Kidney (tissue), 14 donors: ENCODE measurements around the gene LCMT1. TPM values are rescaled to one million over a fixed set of nuclear protein-coding genes. Genes with fewer than 3 reads are reported as not detected.
A peak's percentile ranks its signal among the peaks of the same experiment; 100 is the strongest.

Experiments used
- DNase-seq, 5 donors: peaks; one replicate each; pipeline ENCODE4 v3.0.0-alpha.2; 2013 to 2020
- FAIRE-seq: peaks from 2 replicates; lab custom pipeline; 2012; peaks lifted over from hg19 to GRCh38; lab: Jason Lieb, UNC
- H3K27ac ChIP-seq, 2 donors: one replicate each; pipeline ENCODE4 v1.7.0; 2013; ENCODE audit warnings: low read depth in 2 of 2, low read length in 2 of 2, inconsistent platforms in 1 of 2
- H3K27me3 ChIP-seq: one replicate; pipeline ENCODE4 v1.7.1; 2013; ENCODE audit warnings: low read length, inconsistent platforms; ENCODE audit not compliant: control insufficient read depth, insufficient read depth
- H3K36me3 ChIP-seq, 3 donors: one replicate each; pipeline versions ENCODE4 v1.7.0 to v1.7.1; 2013; ENCODE audit warnings: low read length in 3 of 3, control low read depth in 1 of 3, inconsistent platforms in 1 of 3; ENCODE audit not compliant: insufficient read depth in 3 of 3, control insufficient read depth in 2 of 3
- H3K4me1 ChIP-seq, 3 donors: one replicate each; pipeline versions ENCODE4 v1.7.0 to v1.7.1; 2013; ENCODE audit warnings: low read length in 3 of 3, inconsistent platforms in 1 of 3, low read depth in 1 of 3; ENCODE audit not compliant: control insufficient read depth in 2 of 3, insufficient read depth in 2 of 3
- H3K4me3 ChIP-seq, 3 donors: one replicate each; pipeline versions ENCODE4 v1.7.0 to v1.8.1; 2013; ENCODE audit warnings: low read length in 3 of 3, control low read depth in 1 of 3, inconsistent platforms in 1 of 3
- H3K9ac ChIP-seq, 3 donors: one replicate each; pipeline versions ENCODE4 v1.7.0 to v1.7.1; 2013; ENCODE audit warnings: low read length in 3 of 3, control low read depth in 1 of 3, inconsistent platforms in 1 of 3
- H3K9me3 ChIP-seq, 3 donors: one replicate each; pipeline versions ENCODE4 v1.7.0 to v1.7.1; 2013; ENCODE audit warnings: low read length in 3 of 3, control low read depth in 1 of 3, inconsistent platforms in 1 of 3; ENCODE audit not compliant: control insufficient read depth in 2 of 3, insufficient read depth in 1 of 3
- intact Hi-C: fragments of 100-400 bp; cut with DNase I; formaldehyde crosslinking; loops from one replicate; pipeline ENCODE4 v1.11.1; 2022
- polyA plus RNA-seq: library from polyadenylated mRNA; stranded (reverse); fragments of 350-450 nt; fragmentation: Illumina TruSeq; extraction: RNeasy Lipid Tissue Mini Kit (QIAGEN cat#74804); gene quantifications from one replicate; pipeline ENCODE4 v1.2.3, GENCODE V29; 2014; ENCODE audit warnings: low read depth, low replicate concordance; ENCODE audit not compliant: insufficient read depth
- total RNA-seq: library from RNA; stranded (reverse); fragmentation: NEBNext Ultra II Directional; extraction: Animal tissue kit (Norgen Biotek cat#: 25700); gene quantifications from one replicate; pipeline ENCODE4 v1.2.1, GENCODE V29; 2021
- TF ChIP-seq, protein P1 (sequence below): IDR thresholded peaks from 3 replicates; pipeline ENCODE4 v1.5.1; 2012; ENCODE audit warnings: mild to moderate bottlenecking, moderate library complexity, borderline replicate concordance; ENCODE audit not compliant: insufficient read depth; ENCODE audit errors: extremely low read depth
- donor health status: control.
- donor health status: control.
- donor health status: control.
- donor health status: control.
- donor health status: control.
- donor health status: DM: yes; HTN: yes; CAD: no.
- donor health status: Normal renal cell carcinoma (clear cell type).

The LCMT1 gene
- total and polyA plus RNA-seq, 2 donors from 2014 or later = 44.8 to 52.9 TPM

- no peaks in the 10 kb centered on the region for H3K36me3 ChIP-seq
- no peaks in the 10 kb centered on the region for H3K4me1 ChIP-seq
- intact Hi-C loops = no loop called here
- TF ChIP-seq, protein P1, sequence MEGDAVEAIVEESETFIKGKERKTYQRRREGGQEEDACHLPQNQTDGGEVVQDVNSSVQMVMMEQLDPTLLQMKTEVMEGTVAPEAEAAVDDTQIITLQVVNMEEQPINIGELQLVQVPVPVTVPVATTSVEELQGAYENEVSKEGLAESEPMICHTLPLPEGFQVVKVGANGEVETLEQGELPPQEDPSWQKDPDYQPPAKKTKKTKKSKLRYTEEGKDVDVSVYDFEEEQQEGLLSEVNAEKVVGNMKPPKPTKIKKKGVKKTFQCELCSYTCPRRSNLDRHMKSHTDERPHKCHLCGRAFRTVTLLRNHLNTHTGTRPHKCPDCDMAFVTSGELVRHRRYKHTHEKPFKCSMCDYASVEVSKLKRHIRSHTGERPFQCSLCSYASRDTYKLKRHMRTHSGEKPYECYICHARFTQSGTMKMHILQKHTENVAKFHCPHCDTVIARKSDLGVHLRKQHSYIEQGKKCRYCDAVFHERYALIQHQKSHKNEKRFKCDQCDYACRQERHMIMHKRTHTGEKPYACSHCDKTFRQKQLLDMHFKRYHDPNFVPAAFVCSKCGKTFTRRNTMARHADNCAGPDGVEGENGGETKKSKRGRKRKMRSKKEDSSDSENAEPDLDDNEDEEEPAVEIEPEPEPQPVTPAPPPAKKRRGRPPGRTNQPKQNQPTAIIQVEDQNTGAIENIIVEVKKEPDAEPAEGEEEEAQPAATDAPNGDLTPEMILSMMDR = no peak
- no peak overlapping the region for H3K27ac ChIP-seq
- no peak for FAIRE-seq
- H3K4me3 ChIP-seq = no peak overlapping the region
- DNase-seq = no peak
- H3K27me3 ChIP-seq = no peaks in the 10 kb centered on the region
- H3K9me3 ChIP-seq = no peaks in the 10 kb centered on the region
- no peak overlapping the region for H3K9ac ChIP-seq
Observed at GRCh38 chr16:25189305-25189704, 77.8 kb downstream of the LCMT1 start.

- Histone ChIP-seq H3K27ac (no peak overlapping the region), H3K4me1 (no peaks in the 10 kb centered on the region), H3K27me3 (no peaks in the 10 kb centered on the region), H3K9me3 (no peaks in the 10 kb centered on the region), H3K9ac (no peak overlapping the region), H3K36me3 (no peaks in the 10 kb centered on the region), H3K4me3 (no peak overlapping the region)
- FAIRE-seq = no peak
- DNase-seq = peak in 3 of 5 donors; percentile 20 to 64 (median 57)
- intact Hi-C loops = no loop called here
- TF ChIP-seq, protein P1 = no peak
Observed at GRCh38 chr16:25192096-25192495, 80.6 kb downstream of the LCMT1 start.

DNA sequence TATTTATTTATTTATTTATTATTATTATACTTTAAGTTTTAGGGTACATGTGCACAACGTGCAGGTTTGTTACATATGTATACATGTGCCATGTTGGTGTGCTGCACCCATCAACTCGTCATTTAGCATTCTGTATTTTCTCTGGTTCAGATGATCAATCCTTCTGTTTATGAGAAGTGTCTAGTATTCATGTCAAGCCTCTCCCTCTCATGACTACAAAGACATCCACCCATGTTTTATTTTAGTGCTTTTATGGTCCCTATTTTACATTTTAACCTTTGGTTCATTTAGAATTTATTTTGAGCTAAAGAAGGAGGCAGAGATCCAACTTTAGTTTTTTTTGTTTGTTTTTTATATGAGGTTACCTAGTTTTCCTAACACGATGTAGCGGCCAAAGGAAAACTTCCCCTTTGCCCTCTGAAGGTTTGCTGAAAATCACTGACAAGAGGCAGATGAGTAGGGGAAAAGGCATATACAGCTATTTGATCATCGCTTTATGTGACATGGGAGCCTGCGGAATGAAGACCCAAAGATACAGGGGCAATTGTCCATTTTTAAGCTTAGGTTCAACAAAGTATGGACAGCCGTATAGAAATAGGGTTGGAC lies 82.8 kb downstream of the LCMT1 start:
- intact Hi-C loops = no loop called here
- FAIRE-seq = no peak
- TF ChIP-seq, protein P1 = no peak

GRCh38 chr16:25198021-25198420 lies 86.5 kb downstream of the LCMT1 start:
- no peaks in the 10 kb centered on the region for H3K36me3 ChIP-seq
- no peaks in the 10 kb centered on the region for H3K9me3 ChIP-seq
- intact Hi-C loops = no loop called here
- no peak overlapping the region for H3K27ac ChIP-seq
- no peak overlapping the region for H3K9ac ChIP-seq
- H3K4me3 ChIP-seq = no peak overlapping the region
- no peaks in the 10 kb centered on the region for H3K4me1 ChIP-seq
- H3K27me3 ChIP-seq = no peaks in the 10 kb centered on the region
- FAIRE-seq (no peak), DNase-seq (no peak)
- TF ChIP-seq, protein P1 = no peak

More for the DNA sequence above, 82.8 kb downstream of the LCMT1 start:
- Histone ChIP-seq H3K36me3 (no peaks in the 10 kb centered on the region), H3K9ac (no peak overlapping the region), H3K9me3 (no peaks in the 10 kb centered on the region), H3K27ac (no peak overlapping the region), H3K4me3 (no peak overlapping the region), H3K27me3 (no peaks in the 10 kb centered on the region), H3K4me1 (no peaks in the 10 kb centered on the region)
- no peak for DNase-seq
